ENCODE measurements around the gene ALG9. TPM values are rescaled to one million over a fixed set of nuclear protein-coding genes. Genes with fewer than 3 reads are reported as not detected.

Gene ALG9
- total and polyA plus RNA-seq, 2 donors (not counting 1 experiment from before 2014, with no cell fraction given) = 30.9 to 43.8 TPM

DNA sequence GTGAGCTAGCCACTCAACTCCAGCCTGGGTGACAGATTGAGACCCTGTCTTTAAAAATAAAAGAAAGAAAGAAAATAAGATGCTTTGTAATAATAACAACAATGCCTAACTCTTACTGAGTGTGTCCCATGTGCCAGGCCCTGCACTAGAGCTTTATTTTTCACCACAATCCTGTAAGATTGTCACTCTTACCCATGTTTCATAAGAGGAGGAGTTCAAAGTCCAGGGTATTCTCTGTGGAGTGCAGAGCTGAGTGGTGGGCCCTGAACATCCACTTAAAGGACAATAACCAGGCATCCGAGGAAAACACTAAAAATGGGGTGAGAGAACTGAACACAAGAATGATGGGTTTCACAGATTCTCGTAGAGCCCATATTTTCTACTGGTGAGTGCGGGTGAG lies 46.4 kb upstream of the ALG9 start:
- Histone ChIP-seq H3K9me3 (ENCODE audit: control insufficient read depth, insufficient read depth, low read depth, low read length) (no peaks in the 10 kb centered on the region), H3K79me2 (ENCODE audit: control insufficient read depth, insufficient read depth, low read length) (no peaks in the 10 kb centered on the region), H3K9ac (ENCODE audit: insufficient read depth, low read length) (no peak overlapping the region), H3K27ac (ENCODE audit: insufficient read depth, low read length) (no peak overlapping the region), H3K4me3 (replicated peaks in 1 of 4; ENCODE audit: control extremely low read depth in 1 of 4, insufficient read depth in 1 of 4, low read depth in 3 of 4, low read length in 4 of 4) (no peak overlapping the region), H3K27me3 (ENCODE audit: control insufficient read depth, insufficient read depth, low read length) (no peaks in the 10 kb centered on the region), H3K36me3 (ENCODE audit: control insufficient read depth, insufficient read depth, low read length) (no peaks in the 10 kb centered on the region), H3K4me2 (ENCODE audit: extremely low read depth, insufficient read depth, low read length) (no peak overlapping the region), H3K4me1 (ENCODE audit: control insufficient read depth, extremely low read depth, insufficient read depth, low read length) (peaks cover 13% of the 10 kb centered on the region), H4K20me1 (ENCODE audit: control insufficient read depth, extremely low read depth, insufficient read depth, low read length) (no peaks in the 10 kb centered on the region), H2AFZ (ENCODE audit: low read length) (no peak overlapping the region)
- DNase-seq (ENCODE audit: low read depth in 2 of 2) = no peak
- TF ChIP-seq, protein P1, sequence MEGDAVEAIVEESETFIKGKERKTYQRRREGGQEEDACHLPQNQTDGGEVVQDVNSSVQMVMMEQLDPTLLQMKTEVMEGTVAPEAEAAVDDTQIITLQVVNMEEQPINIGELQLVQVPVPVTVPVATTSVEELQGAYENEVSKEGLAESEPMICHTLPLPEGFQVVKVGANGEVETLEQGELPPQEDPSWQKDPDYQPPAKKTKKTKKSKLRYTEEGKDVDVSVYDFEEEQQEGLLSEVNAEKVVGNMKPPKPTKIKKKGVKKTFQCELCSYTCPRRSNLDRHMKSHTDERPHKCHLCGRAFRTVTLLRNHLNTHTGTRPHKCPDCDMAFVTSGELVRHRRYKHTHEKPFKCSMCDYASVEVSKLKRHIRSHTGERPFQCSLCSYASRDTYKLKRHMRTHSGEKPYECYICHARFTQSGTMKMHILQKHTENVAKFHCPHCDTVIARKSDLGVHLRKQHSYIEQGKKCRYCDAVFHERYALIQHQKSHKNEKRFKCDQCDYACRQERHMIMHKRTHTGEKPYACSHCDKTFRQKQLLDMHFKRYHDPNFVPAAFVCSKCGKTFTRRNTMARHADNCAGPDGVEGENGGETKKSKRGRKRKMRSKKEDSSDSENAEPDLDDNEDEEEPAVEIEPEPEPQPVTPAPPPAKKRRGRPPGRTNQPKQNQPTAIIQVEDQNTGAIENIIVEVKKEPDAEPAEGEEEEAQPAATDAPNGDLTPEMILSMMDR (conservative IDR thresholded peaks at IDR 0.05 in 1 of 2, IDR thresholded peaks at IDR 0.05 in 1 of 2; ENCODE audit: low read depth in 1 of 2, low read length in 2 of 2) = no peak
- no peak for TF ChIP-seq EZH2 (IDR thresholded peaks at IDR 0.05; ENCODE audit: low read length, missing control alignments)

- no peak overlapping the region for H3K9ac ChIP-seq (ENCODE audit: insufficient read depth, low read length)
- H3K27ac ChIP-seq (ENCODE audit: insufficient read depth, low read length) = no peak overlapping the region
- no peak overlapping the region for H3K4me2 ChIP-seq (ENCODE audit: extremely low read depth, insufficient read depth, low read length)
- H3K79me2 ChIP-seq (ENCODE audit: control insufficient read depth, insufficient read depth, low read length) = no peaks in the 10 kb centered on the region
- no peak overlapping the region for H3K4me3 ChIP-seq (replicated peaks in 1 of 4; ENCODE audit: control extremely low read depth in 1 of 4, insufficient read depth in 1 of 4, low read depth in 3 of 4, low read length in 4 of 4)
- H3K9me3 ChIP-seq (ENCODE audit: control insufficient read depth, insufficient read depth, low read depth, low read length) = no peaks in the 10 kb centered on the region
- no peaks in the 10 kb centered on the region for H4K20me1 ChIP-seq (ENCODE audit: control insufficient read depth, extremely low read depth, insufficient read depth, low read length)
- no peaks in the 10 kb centered on the region for H3K36me3 ChIP-seq (ENCODE audit: control insufficient read depth, insufficient read depth, low read length)
- no peak for TF ChIP-seq EZH2 (IDR thresholded peaks at IDR 0.05; ENCODE audit: low read length, missing control alignments)
- TF ChIP-seq, protein P1 (conservative IDR thresholded peaks at IDR 0.05 in 1 of 2, IDR thresholded peaks at IDR 0.05 in 1 of 2; ENCODE audit: low read depth in 1 of 2, low read length in 2 of 2) = no peak
- H3K4me1 ChIP-seq (ENCODE audit: control insufficient read depth, extremely low read depth, insufficient read depth, low read length) = peaks cover 13% of the 10 kb centered on the region
- H2AFZ ChIP-seq (ENCODE audit: low read length) = no peak overlapping the region
- DNase-seq (ENCODE audit: low read depth in 2 of 2) = no peak
- H3K27me3 ChIP-seq (ENCODE audit: control insufficient read depth, insufficient read depth, low read length) = no peaks in the 10 kb centered on the region
These were observed 45.9 kb upstream of the ALG9 start for GRCh38 chr11:111917312-111917711.

GRCh38 chr11:111916768-111917167 lies 45.4 kb upstream of the ALG9 start:
- peaks cover 13% of the 10 kb centered on the region for H3K4me1 ChIP-seq (ENCODE audit: control insufficient read depth, extremely low read depth, insufficient read depth, low read length)
- H3K9ac ChIP-seq (ENCODE audit: insufficient read depth, low read length) = no peak overlapping the region
- DNase-seq (ENCODE audit: low read depth in 2 of 2) = no peak
- H4K20me1 ChIP-seq (ENCODE audit: control insufficient read depth, extremely low read depth, insufficient read depth, low read length) = no peaks in the 10 kb centered on the region
- no peak for TF ChIP-seq EZH2 (IDR thresholded peaks at IDR 0.05; ENCODE audit: low read length, missing control alignments)
- TF ChIP-seq, protein P1 (conservative IDR thresholded peaks at IDR 0.05 in 1 of 2, IDR thresholded peaks at IDR 0.05 in 1 of 2; ENCODE audit: low read depth in 1 of 2, low read length in 2 of 2) = no peak
- H3K9me3 ChIP-seq (ENCODE audit: control insufficient read depth, insufficient read depth, low read depth, low read length) = no peaks in the 10 kb centered on the region
- H3K79me2 ChIP-seq (ENCODE audit: control insufficient read depth, insufficient read depth, low read length) = no peaks in the 10 kb centered on the region
- no peaks in the 10 kb centered on the region for H3K36me3 ChIP-seq (ENCODE audit: control insufficient read depth, insufficient read depth, low read length)
- H3K4me3 ChIP-seq (replicated peaks in 1 of 4; ENCODE audit: control extremely low read depth in 1 of 4, insufficient read depth in 1 of 4, low read depth in 3 of 4, low read length in 4 of 4) = no peak overlapping the region
- no peak overlapping the region for H3K27ac ChIP-seq (ENCODE audit: insufficient read depth, low read length)
- H2AFZ ChIP-seq (ENCODE audit: low read length) = no peak overlapping the region
- H3K27me3 ChIP-seq (ENCODE audit: control insufficient read depth, insufficient read depth, low read length) = no peaks in the 10 kb centered on the region
- no peak overlapping the region for H3K4me2 ChIP-seq (ENCODE audit: extremely low read depth, insufficient read depth, low read length)
